K562 (cell line): ENCODE data around the gene INSIG1. TPM values are rescaled to one million over a fixed set of nuclear protein-coding genes. Genes with fewer than 3 reads are reported as not detected.
A peak's percentile ranks its signal among the peaks of the same experiment; 100 is the strongest.

Experiments
- ELF2 ChIP-seq: fragments of 250-450 bp; sonication (Bioruptor Pico); IDR thresholded peaks from 2 replicates; pipeline ENCODE4 v1.5.0; 2021; ENCODE audit warnings: mild to moderate bottlenecking
- EWSR1 ChIP-seq: fragments of 450-650 bp; IDR thresholded peaks from 2 replicates; pipeline ENCODE4 v1.6.1; 2018; ENCODE audit warnings: borderline replicate concordance, mild to moderate bottlenecking, low read depth, moderate library complexity; ENCODE audit not compliant: partially characterized antibody
- HNRNPUL1 ChIP-seq: fragments of 200-400 bp; formaldehyde crosslinking; IDR thresholded peaks from 2 replicates; pipeline ENCODE4 v1.6.1; 2017; ENCODE audit warnings: low read length
- L3MBTL2 ChIP-seq: fragments of 450-650 bp; IDR thresholded peaks from 2 replicates; pipeline ENCODE4 v1.6.1; 2016; ENCODE audit warnings: mild to moderate bottlenecking, moderate library complexity
- MBD1 ChIP-seq: fragments of 250-450 bp; sonication (Bioruptor Pico); IDR thresholded peaks from 2 replicates; pipeline ENCODE4 v1.8.0; 2022; ENCODE audit warnings: inconsistent platforms
- MEIS2 ChIP-seq: fragments of 450-650 bp; IDR thresholded peaks from 2 replicates; pipeline ENCODE4 v1.6.1; 2014; ENCODE audit warnings: mild to moderate bottlenecking; ENCODE audit not compliant: partially characterized antibody
- NEUROD1 ChIP-seq: fragments of 150-350 bp; IDR thresholded peaks from 2 replicates; pipeline ENCODE4 v1.6.1; 2014; ENCODE audit warnings: borderline replicate concordance, low read length, low read depth; ENCODE audit not compliant: partially characterized antibody
- OTX1 ChIP-seq: fragments of 450-650 bp; formaldehyde crosslinking; IDR thresholded peaks from 2 replicates; pipeline ENCODE4 v1.4.0; 2022; ENCODE audit warnings: mild to moderate bottlenecking
- POLR2AphosphoS2 ChIP-seq: IDR thresholded peaks from 2 replicates; pipeline ENCODE4 v1.6.1; 2012; ENCODE audit warnings: low read length, improper control_type of control experiment
- POLR2B ChIP-seq: fragments of 450-650 bp; IDR thresholded peaks from 2 replicates; pipeline ENCODE4 v1.6.1; 2018; ENCODE audit warnings: low read depth; ENCODE audit not compliant: partially characterized antibody
- SMAD3 ChIP-seq: fragments of 450-650 bp; formaldehyde crosslinking; conservative IDR thresholded peaks from 2 replicates; pipeline ENCODE4 v1.4.0; 2020; ENCODE audit warnings: mild to moderate bottlenecking
- SNAPC5 ChIP-seq: fragments of 250-450 bp; sonication (Bioruptor Pico); IDR thresholded peaks from 2 replicates; pipeline ENCODE4 v1.8.0; 2021; ENCODE audit warnings: moderate library complexity, mild to moderate bottlenecking, inconsistent platforms
- SUPT5H ChIP-seq: fragments of 450-650 bp; IDR thresholded peaks from 2 replicates; pipeline ENCODE4 v1.6.1; 2016
- TAF15 ChIP-seq: fragments of 200-400 bp; formaldehyde crosslinking; IDR thresholded peaks from 2 replicates; pipeline ENCODE4 v1.6.1; 2017; ENCODE audit warnings: mild to moderate bottlenecking, low read depth, low read length, moderate library complexity
- VEZF1 ChIP-seq: fragments of 200-800 bp; sonication (Bioruptor generic); IDR thresholded peaks from 2 replicates; pipeline ENCODE4 v1.6.1; 2017; ENCODE audit warnings: missing genetic modification characterization, missing compliant biosample characterization
- ZBTB11 ChIP-seq, 3 experiments: fragments of 200-800 bp in 1 of 3; fragments of 250-450 bp in 1 of 3; fragments of 450-650 bp in 1 of 3; sonication (Bioruptor Pico) in 1 of 3; sonication (Bioruptor generic) in 1 of 3; formaldehyde crosslinking in 1 of 3; IDR thresholded peaks; 2 replicates each; pipeline versions ENCODE4 v1.6.1 to v1.8.0; 2016 to 2022; ENCODE audit warnings: mild to moderate bottlenecking in 2 of 3, missing genetic modification characterization in 2 of 3, missing compliant biosample characterization in 1 of 3, moderate library complexity in 1 of 3
- ZBTB9 ChIP-seq: fragments of 450-650 bp; formaldehyde crosslinking; IDR thresholded peaks from 2 replicates; pipeline ENCODE4 v1.4.0; 2020; ENCODE audit warnings: mild to moderate bottlenecking, moderate library complexity
- ZKSCAN3 ChIP-seq: fragments of 250-450 bp; sonication (Bioruptor Pico); IDR thresholded peaks from 2 replicates; pipeline ENCODE4 v1.4.0; 2020
- ZNF133 ChIP-seq: fragments of 250-450 bp; sonication (Bioruptor Pico); IDR thresholded peaks from 2 replicates; pipeline ENCODE4 v1.4.0; 2020; ENCODE audit warnings: mild to moderate bottlenecking
- ZNF184 ChIP-seq: sonication (generic); formaldehyde crosslinking; IDR thresholded peaks from 2 replicates; pipeline ENCODE4 v1.5.0; 2020; ENCODE audit warnings: missing genetic modification reagents
- polyA plus RNA-seq, 8 experiments: library from polyadenylated mRNA; depleted of rRNA in 4 of 8; stranded (reverse) in 5 of 8; unstranded in 3 of 8; fragments of >200 nt; fragmentation: Nextera tagmentation in 2 of 8; fragmentation: Illumina TruSeq in 1 of 8; extraction: Ambion mirVana in 2 of 8; extraction: Trizol in 1 of 8; gene quantifications; 2 replicates each; pipeline versions ENCODE4 v1.2.1 to v1.2.3, GENCODE V29; 2011 to 2014; ENCODE audit warnings: inconsistent platforms in 1 of 8, missing spikeins in 1 of 8
- total RNA-seq, 7 experiments: library from RNA; depleted of rRNA in 6 of 7; stranded (reverse); fragments of >200 nt in 6 of 7; fragmentation: Illumina TruSeq in 2 of 7; extraction: Trizol in 2 of 7; gene quantifications; 2 replicates each; pipeline versions ENCODE4 v1.2.1 to v1.2.3, GENCODE V29; 2011 to 2021; ENCODE audit warnings: low replicate concordance in 1 of 7

Gene INSIG1
- total and polyA plus RNA-seq, 9 of the 15 experiments (the other 6 are each of a cell fraction or from before 2014, with no cell fraction given): 57.1 to 787 (median 238) TPM

- TF ChIP-seq ZBTB11 (CRISPR knock-in tag; IDR thresholded peaks at IDR 0.05) (no peak), SNAPC5 (CRISPR knock-in tag) (no peak), ELF2 (CRISPR knock-in tag) (no peak), ZBTB9 (CRISPR knock-in tag) (0 out of 2 replicates have a peak, but pooled peaks have one; percentile 23), NEUROD1 (no peak), ZNF133 (CRISPR knock-in tag) (no peak), SUPT5H (0 out of 2 replicates have a peak, but pooled peaks have one; percentile 39), ZNF184 (no peak), L3MBTL2 (peak; percentile 47; the same call in 1 of the 2 replicates), OTX1 (CRISPR knock-in tag) (no peak), POLR2B (peak; percentile 33), MBD1 (no peak), SMAD3 (CRISPR knock-in tag) (no peak), EWSR1 (no peak), TAF15 (no peak), ZKSCAN3 (no peak), HNRNPUL1 (no peak), MEIS2 (peak; percentile 84), VEZF1 (CRISPR knock-in tag) (no peak), POLR2AphosphoS2 (peak; percentile 85; the same call in 1 of the 2 replicates)
Measured at GRCh38 chr7:155300641-155301452, 3.2 kb downstream of the INSIG1 start (continued).
